Muscle of leg (tissue), 16 donors: ENCODE data around the gene ATP4A. TPM values are rescaled to one million over a fixed set of nuclear protein-coding genes. Genes with fewer than 3 reads are reported as not detected.
"Not testable (repeated sequence)": the region's sequence is repeated elsewhere in the genome, so short reads cannot be mapped to it uniquely, and the experiment has no call there.

Experiments used
- DNase-seq: peaks from one replicate; pipeline ENCODE4 v3.0.0; 2013
- H3K27ac ChIP-seq: one replicate; pipeline ENCODE4 v1.5.1; 2013; ENCODE audit warnings: mild to moderate bottlenecking, low read length, control low read depth
- H3K27me3 ChIP-seq: one replicate; pipeline ENCODE4 v1.6.1; 2013; ENCODE audit warnings: low read length; ENCODE audit not compliant: control insufficient read depth, insufficient read depth
- H3K36me3 ChIP-seq: one replicate; pipeline ENCODE4 v1.6.1; 2013; ENCODE audit warnings: low read length; ENCODE audit not compliant: control insufficient read depth, insufficient read depth
- H3K4me1 ChIP-seq: one replicate; pipeline ENCODE4 v1.6.1; 2013; ENCODE audit warnings: low read length; ENCODE audit not compliant: control insufficient read depth, insufficient read depth
- H3K4me3 ChIP-seq: one replicate; pipeline ENCODE4 v1.5.1; 2013; ENCODE audit warnings: low read length, control low read depth
- H3K9me3 ChIP-seq: replicated peaks from 2 replicates; pipeline ENCODE4 v1.6.1; 2013; ENCODE audit warnings: low read depth, low read length; ENCODE audit not compliant: control insufficient read depth
- WGBS: methylation state at CpG from one replicate; pipeline ENCODE4 v1.1.5; 2013; ENCODE audit warnings: missing lambda C conversion rate; ENCODE audit not compliant: insufficient coverage; 5-methylcytosine and 5-hydroxymethylcytosine counted together
- long read RNA-seq, 11 donors: transcript quantifications; one replicate each; lab custom pipeline, GENCODE V29; 2026
- polyA plus RNA-seq, 8 donors: library from polyadenylated mRNA; unstranded; fragments of 120-200 nt; gene quantifications; one replicate each; pipeline versions ENCODE4 v1.2.1 to v1.2.3, GENCODE V29; 2013; ENCODE audit warnings: inconsistent platforms in 1 of 8, low replicate concordance in 1 of 8; ENCODE audit not compliant: insufficient read length in 8 of 8, insufficient read depth in 1 of 8
- total RNA-seq: library from RNA; stranded (reverse); fragments of 120-200 nt; gene quantifications from one replicate; pipeline ENCODE4 v1.2.4, GENCODE V29; 2013

The ATP4A gene
- total RNA-seq (not detected), polyA plus RNA-seq (under 1 TPM in 1 of 8 donors, not detected in 7; 0.52 TPM)
- long read RNA-seq, donor 1, result 0 reads
- long read RNA-seq, donor 2, result 0 reads
- long read RNA-seq, donor 3, result 0 reads
- long read RNA-seq, donor 4, result 0 reads
- long read RNA-seq, donor 5, result 0 reads
- long read RNA-seq, donor 6, result 0 reads
- long read RNA-seq, donor 7, result 0 reads
- long read RNA-seq, donor 8, result 0 reads
- long read RNA-seq, donor 9, result 0 reads
- long read RNA-seq, donor 10, result 0 reads
- long read RNA-seq, donor 11, result 0 reads

DNA sequence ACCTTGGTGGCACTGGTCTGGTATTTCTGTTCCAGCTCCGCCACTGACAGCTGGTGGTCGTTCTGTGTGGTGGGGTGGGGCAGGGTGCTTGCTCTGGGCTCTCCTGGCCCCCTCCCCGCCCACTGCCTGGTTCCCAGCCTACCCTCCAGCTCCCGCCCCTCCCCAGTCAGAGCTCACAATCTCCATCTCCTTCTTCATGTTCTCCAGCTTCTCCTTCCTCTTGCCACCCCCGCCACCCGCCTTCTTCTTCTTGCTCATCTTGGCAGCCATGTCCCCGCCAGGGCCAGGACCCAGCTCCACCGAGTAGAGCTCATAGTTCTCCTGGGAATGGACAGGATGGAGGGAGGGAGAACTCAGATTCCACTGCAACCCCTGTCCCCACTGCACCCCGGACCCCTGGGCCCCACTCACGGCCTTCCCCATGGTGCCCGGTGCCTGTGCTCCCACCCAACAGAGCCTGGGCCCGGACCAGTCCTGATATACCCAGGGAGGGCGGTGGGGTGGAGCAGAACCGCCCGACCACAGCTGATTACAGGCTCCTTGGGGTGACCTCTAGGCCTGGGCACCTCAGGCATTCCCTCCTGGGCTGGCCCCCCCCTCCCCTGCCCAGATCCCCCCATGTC, at the start of gene ATP4A:
ATP4A (minus strand) TSS at position 452 of the 623 bp plus-strand sequence; CDS start at position 423, 29 bp downstream.
- Histone ChIP-seq H3K27me3 (peaks cover 32% of the 10 kb centered on the region), H3K4me1 (no peaks in the 10 kb centered on the region), H3K27ac (no peak within 1 kb of the TSS), H3K9me3 (no peaks in the 10 kb centered on the region), H3K4me3 (no peak within 1 kb of the TSS), H3K36me3 (no peaks in the 10 kb centered on the region)
- DNase-seq, result no peak
- 82% methylated on average over 7 of the region's 15 CpGs for WGBS

DNA sequence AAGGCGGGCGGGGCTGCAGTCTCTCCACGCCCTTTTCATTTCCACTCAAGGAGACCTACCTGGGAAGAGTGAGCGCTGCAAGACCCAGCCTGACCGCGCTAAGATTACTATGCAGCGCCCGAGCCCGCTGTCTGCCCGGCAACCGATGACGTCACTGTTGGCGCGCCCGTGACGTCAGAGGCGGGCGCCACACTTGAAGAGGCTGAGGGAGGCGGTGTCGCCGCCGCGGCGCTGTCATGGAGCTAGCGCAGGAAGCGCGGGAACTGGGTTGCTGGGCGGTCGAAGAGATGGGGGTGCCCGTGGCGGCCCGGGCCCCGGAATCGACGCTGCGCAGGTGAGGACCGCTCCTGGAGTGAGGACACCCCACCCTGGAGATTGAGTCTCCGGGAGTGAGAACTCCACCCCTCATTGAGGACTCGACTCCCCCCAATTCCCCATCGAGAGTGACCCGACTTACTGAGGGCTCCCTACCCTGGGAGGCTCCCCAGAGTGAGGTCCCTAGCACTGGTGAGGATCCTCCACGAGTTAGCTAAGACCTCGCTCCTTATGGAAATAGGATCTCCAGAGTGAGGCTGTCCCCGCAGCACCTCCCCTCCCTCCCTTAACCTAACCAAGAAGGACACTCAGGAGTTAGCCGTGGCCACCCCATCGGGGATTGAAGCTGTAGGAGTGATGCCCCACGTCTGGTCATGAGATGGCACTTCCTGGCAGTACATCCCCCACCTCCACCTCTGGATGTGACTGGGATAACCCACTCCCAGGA, 49.3 kb upstream of the ATP4A start, which contains the start of gene HAUS5:
HAUS5 (plus strand) TSS at position 177 of the 763 bp plus-strand sequence; CDS start at position 237, 60 bp downstream.
- Histone ChIP-seq H3K27me3 (no peaks in the 10 kb centered on the region), H3K27ac (no peak within 1 kb of the TSS), H3K4me3 (peak within 1 kb of the TSS; percentile 95), H3K4me1 (peaks cover 15% of the 10 kb centered on the region), H3K9me3 (peaks cover 3% of the 10 kb centered on the region), H3K36me3 (peaks cover 21% of the 10 kb centered on the region)
- 0% methylated on average over 30 of the region's 47 CpGs for WGBS
- peak; percentile 96 for DNase-seq

DNA sequence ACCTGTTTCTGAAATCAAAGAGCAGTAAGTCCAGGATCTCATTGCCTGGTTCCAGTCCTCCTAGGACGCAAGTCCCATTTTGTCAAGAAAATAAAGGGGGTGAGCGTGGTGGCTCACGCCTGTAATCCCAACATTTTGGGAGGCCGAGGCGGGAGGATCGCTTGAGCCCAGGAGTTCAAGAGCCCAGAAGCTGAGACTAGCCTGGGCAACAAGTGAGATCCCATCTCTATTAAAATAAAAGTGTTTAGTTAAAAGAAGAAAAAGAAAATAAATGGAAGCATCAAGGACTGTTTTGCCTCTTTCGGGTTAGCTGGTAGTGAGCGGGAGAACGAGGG, 48.7 kb upstream of the ATP4A start:
- Histone ChIP-seq H3K36me3 (peaks cover 16% of the 10 kb centered on the region), H3K9me3 (peaks cover 5% of the 10 kb centered on the region), H3K4me3 (peak overlapping the region; percentile 95), H3K4me1 (peaks cover 15% of the 10 kb centered on the region), H3K27me3 (no peaks in the 10 kb centered on the region), H3K27ac (no peak overlapping the region)
- DNase-seq, result no peak
- whole genome bisulfite sequencing, result 58% methylated on average over 2 of the region's 9 CpGs

DNA sequence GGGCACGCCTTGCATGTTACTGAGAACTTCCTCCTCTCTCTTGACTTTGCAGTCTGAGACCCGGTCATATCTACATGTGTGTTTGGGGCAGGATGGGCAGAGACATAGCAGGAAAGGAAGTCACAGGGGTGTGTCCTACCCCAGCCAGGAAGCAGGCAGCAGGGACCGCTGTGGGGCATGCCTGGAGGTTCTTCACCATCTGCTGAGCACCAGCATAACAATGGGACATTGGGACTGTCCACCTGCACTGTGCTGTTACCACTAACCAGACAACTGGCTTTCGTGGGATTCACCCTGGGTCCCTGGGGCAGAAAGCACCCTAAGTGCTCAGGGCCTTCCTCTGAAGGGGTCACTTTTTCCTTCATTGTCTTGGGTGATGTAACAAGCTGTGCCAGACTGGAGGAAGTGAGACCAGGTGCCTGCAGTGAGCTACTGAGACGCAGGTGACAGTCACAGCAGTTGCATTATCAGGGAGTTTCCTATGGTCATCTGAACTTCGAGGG, 46.4 kb upstream of the ATP4A start:
- Histone ChIP-seq H3K36me3 (peaks cover 3% of the 10 kb centered on the region), H3K4me3 (no peak overlapping the region), H3K27ac (no peak overlapping the region), H3K27me3 (no peaks in the 10 kb centered on the region), H3K9me3 (peaks cover 5% of the 10 kb centered on the region), H3K4me1 (peaks cover 15% of the 10 kb centered on the region)
- no peak for DNase-seq
- WGBS, result 64% methylated on average over 4 of the region's 6 CpGs

DNA sequence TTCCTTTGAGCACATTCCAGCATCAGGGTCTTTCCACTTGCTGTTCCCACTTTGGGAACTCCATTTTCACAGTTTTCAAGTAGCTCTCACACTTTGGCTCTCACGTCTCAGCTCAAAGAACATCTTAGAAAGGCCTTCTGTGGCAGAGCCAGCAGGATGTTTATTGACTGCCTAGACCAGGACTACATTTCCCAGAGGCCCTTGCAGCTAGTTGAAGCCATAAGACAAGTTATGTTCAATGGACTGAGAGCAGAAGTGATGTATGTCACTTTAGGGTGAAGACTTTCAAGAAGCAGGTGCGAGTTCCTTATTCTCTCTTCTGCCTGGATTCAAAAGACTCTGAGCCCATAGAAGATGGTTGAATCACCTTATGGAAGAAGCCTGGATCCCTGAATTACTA, 44.8 kb upstream of the ATP4A start:
- H3K4me1 ChIP-seq, result peaks cover 11% of the 10 kb centered on the region
- no peak overlapping the region for H3K4me3 ChIP-seq
- no peak for DNase-seq
- WGBS, result 50% methylated on average over 1 of the region's 2 CpGs
- no peak overlapping the region for H3K27ac ChIP-seq
- H3K9me3 ChIP-seq, result peaks cover 5% of the 10 kb centered on the region
- no peaks in the 10 kb centered on the region for H3K36me3 ChIP-seq
- no peaks in the 10 kb centered on the region for H3K27me3 ChIP-seq

DNA sequence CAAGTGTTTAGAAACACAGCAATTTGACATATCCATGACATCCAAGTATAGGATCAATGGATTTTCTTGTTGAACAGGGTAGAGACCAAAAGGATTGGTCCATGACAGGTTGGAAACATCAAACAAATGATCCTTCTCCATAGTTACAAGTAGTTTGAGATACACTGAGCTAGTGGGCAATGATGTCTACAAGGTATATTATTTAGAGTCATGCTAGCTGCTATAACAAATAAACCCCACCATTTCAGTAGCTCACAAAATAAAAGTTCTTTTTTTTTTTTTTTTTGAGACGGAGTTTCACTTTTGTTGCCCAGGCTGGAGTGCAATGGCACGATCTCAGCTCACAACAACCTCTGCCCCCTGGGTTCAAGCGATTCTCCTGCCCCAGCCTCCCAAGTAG, 44.2 kb upstream of the ATP4A start:
- no peaks in the 10 kb centered on the region for H3K36me3 ChIP-seq
- peaks cover 5% of the 10 kb centered on the region for H3K9me3 ChIP-seq
- no peak overlapping the region for H3K27ac ChIP-seq
- H3K4me3 ChIP-seq, result no peak overlapping the region
- no peaks in the 10 kb centered on the region for H3K27me3 ChIP-seq
- no peak for DNase-seq
- WGBS, result no CpG with 5 or more reads among the region's 3 CpGs
- peaks cover 6% of the 10 kb centered on the region for H3K4me1 ChIP-seq

DNA sequence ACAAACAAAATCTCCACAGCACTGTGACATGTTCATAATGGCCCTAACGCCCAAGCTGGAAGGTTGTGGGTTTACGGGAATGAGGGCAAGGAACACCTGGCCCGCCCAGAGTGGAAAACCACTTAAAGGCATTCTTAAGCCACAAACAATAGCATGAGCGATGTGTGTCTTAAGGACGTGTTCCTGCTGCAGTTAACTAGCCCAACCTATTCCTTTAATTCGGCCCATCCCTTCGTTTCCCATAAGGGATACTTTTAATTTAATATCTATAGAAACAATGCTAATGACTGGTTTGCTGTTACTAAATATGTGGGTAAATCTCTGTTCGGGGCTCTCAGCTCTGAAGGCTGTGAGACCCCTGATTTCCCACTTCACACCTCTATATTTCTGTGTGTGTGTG, 43.7 kb upstream of the ATP4A start:
- H3K4me1 ChIP-seq, H3K27ac ChIP-seq, H3K9me3 ChIP-seq, H3K4me3 ChIP-seq, DNase-seq, H3K27me3 ChIP-seq, H3K36me3 ChIP-seq: not testable (repeated sequence)
- WGBS, result no CpG with 5 or more reads among the region's 8 CpGs

DNA sequence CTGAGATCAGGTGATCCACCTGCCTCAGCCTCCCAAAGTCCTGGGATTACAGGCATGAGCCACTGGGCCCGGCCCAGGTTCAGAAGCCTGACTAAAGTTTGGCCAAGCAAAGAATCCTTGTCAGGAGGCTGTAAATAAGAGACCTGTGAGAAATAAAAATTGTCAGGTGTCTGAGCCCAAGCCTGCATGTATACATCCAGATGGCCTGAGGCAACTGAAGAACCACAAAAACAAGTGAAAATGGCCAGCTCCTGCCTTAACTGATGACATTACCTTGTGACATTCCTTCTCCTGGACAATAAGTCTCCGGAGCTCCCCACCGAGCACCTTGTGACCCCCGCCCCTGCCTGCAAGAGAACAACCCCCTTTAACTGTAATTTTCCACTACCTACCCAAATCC, 41.0 kb upstream of the ATP4A start:
- H3K4me3 ChIP-seq, H3K9me3 ChIP-seq, H3K36me3 ChIP-seq, H3K4me1 ChIP-seq, H3K27ac ChIP-seq, H3K27me3 ChIP-seq, DNase-seq: not testable (repeated sequence)
- 62% methylated on average over 3 of the region's 4 CpGs for WGBS

DNA sequence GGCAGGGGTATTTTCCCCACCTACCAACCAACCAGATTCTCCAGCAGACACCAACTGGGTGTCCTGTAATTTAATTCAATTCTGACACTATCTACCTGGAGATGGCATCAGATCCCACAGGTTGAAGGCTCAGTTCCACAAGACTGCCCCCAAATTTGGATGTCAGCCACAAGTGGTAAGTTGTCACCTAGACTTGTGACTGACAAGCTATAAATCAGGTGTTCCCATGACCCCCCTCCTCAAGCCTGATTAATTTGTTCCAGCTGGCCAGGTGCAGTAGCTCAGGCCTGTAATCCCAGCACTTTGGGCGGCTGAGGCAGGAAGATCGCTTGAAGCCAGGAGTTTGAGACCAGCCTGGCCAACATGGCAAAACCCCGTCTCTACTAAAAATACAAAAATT, 38.5 kb upstream of the ATP4A start:
- H3K36me3 ChIP-seq, result no peaks in the 10 kb centered on the region
- H3K27ac ChIP-seq, result no peak overlapping the region
- H3K4me3 ChIP-seq, result no peak overlapping the region
- no peaks in the 10 kb centered on the region for H3K27me3 ChIP-seq
- no peak for DNase-seq
- 51% methylated on average over 2 of the region's 3 CpGs for WGBS
- no peaks in the 10 kb centered on the region for H3K4me1 ChIP-seq
- H3K9me3 ChIP-seq, result no peaks in the 10 kb centered on the region

DNA sequence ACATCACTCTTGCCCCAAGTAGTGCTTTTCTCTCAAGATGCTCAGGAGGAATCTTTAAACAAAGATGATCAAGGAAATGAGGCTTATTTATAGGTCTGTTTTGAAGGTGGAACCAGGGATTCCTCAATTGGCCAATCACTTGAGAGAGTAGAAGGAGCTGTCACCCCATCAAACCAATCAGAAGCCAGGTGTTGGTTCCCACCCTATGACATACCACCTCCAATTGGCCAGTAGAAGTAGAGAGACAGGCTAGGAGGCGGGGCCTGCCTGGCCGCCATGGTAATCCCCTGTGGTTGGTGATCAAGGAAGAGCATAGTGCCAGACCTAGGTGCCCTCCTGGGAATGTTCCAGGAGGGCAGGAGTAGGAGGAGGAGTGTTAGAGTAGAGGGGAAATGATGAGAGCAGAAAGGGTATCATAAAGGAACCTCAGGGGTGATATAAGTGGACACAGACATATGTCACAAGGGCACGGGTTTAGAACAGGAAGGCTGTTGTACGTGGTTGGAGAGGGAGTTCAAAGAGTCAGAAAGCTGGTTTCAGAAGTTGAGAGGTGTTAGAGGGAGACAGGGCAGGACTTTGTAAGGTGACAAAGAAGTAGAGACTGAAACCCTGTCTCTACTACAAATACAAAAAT, 33.0 kb upstream of the ATP4A start:
- Histone ChIP-seq H3K27ac (no peak overlapping the region), H3K4me1 (no peaks in the 10 kb centered on the region), H3K9me3 (no peaks in the 10 kb centered on the region), H3K4me3 (no peak overlapping the region), H3K27me3 (no peaks in the 10 kb centered on the region), H3K36me3 (no peaks in the 10 kb centered on the region)
- no peak for DNase-seq
- 62% methylated on average over 4 of the region's 4 CpGs for WGBS
